ENCODE data around the gene COL11A1. TPM values are rescaled to one million over a fixed set of nuclear protein-coding genes. Genes with fewer than 3 reads are reported as not detected.
A peak's percentile ranks its signal among the peaks of the same experiment; 100 is the strongest.

The COL11A1 gene
- total and polyA plus RNA-seq, 12 donors: 0.27 to 61.9 (median 2.5) TPM

DNA sequence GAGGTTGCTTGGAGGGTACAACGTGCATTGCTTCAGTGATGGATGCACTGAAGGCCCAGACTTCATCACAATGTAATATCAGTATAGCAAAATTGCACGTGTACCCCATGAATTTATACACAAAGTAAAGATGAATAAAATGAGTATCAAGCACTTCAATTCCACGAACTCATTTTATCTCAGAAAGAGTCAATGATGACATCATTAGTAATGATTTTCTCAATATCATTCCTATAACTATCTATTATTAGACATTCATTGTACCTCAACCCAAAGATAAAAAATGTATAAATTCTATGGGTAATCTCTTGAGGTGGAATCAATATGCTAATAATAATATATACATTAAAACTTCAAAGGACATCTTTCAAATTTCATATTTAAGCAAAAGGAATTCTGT is 208.4 kb downstream of the COL11A1 start:
- 77 to 85% (median 80%) methylated on average over 3 of the region's 3 CpGs for WGBS, 4 donors
- no peaks in the 10 kb centered on the region for H3K27me3 ChIP-seq
- TF ChIP-seq, protein P1, sequence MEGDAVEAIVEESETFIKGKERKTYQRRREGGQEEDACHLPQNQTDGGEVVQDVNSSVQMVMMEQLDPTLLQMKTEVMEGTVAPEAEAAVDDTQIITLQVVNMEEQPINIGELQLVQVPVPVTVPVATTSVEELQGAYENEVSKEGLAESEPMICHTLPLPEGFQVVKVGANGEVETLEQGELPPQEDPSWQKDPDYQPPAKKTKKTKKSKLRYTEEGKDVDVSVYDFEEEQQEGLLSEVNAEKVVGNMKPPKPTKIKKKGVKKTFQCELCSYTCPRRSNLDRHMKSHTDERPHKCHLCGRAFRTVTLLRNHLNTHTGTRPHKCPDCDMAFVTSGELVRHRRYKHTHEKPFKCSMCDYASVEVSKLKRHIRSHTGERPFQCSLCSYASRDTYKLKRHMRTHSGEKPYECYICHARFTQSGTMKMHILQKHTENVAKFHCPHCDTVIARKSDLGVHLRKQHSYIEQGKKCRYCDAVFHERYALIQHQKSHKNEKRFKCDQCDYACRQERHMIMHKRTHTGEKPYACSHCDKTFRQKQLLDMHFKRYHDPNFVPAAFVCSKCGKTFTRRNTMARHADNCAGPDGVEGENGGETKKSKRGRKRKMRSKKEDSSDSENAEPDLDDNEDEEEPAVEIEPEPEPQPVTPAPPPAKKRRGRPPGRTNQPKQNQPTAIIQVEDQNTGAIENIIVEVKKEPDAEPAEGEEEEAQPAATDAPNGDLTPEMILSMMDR (IDR thresholded peaks at IDR 0.05): no peak
- no peak for TF ChIP-seq POLR2A (IDR thresholded peaks at IDR 0.05)
- no peaks in the 10 kb centered on the region for H3K9me3 ChIP-seq (replicated peaks in 1 of 3)
- no peak for DNase-seq
- H3K4me1 ChIP-seq (replicated peaks in 1 of 2): no peaks in the 10 kb centered on the region
- no peak overlapping the region for H3K4me3 ChIP-seq
- no peak overlapping the region for H3K27ac ChIP-seq
- intact Hi-C loops (cut with DNase I): no loop called here
- H3K36me3 ChIP-seq (replicated peaks in 1 of 2): no peaks in the 10 kb centered on the region

- DNase-seq: no peak
- Histone ChIP-seq H3K9me3 (replicated peaks in 1 of 3) (no peaks in the 10 kb centered on the region), H3K27me3 (no peaks in the 10 kb centered on the region), H3K4me3 (peak overlapping the region in 1 of 4 donors; percentile 2), H3K36me3 (replicated peaks in 1 of 2) (no peaks in the 10 kb centered on the region), H3K27ac (peak overlapping the region in 2 of 5 donors; percentile 36 to 48), H3K4me1 (replicated peaks in 1 of 2) (peaks cover 0 to 4% of the 10 kb centered on the region in 2 donors)
- 24 to 29% (median 25%) methylated on average over 3 of the region's 3 CpGs for WGBS, 4 donors
- TF ChIP-seq, protein P1 (IDR thresholded peaks at IDR 0.05): no peak
- no peak for TF ChIP-seq POLR2A (IDR thresholded peaks at IDR 0.05)
- intact Hi-C loops (cut with DNase I): no loop called here
These were observed 210.8 kb downstream of the COL11A1 start for GRCh38 chr1:102897557-102897956.

DNA sequence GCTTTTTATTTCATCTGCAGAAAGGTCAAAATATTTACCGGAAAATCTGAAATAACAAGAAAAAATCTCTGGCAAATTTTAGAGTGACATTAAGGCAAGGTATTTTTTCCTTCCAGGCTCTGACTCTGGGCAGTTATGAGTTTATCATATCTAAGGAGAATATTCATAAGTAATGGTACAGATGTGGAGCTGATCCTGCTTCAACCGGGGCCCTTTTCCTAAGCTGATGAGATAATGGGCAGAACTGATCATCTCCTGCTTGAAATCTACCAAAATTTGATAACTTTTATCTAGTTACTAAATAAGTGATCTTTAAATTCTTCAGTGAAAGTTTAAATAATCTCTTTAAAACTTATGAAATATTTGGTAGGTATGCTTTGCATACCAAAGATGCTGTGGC is 211.6 kb downstream of the COL11A1 start:
- Histone ChIP-seq H3K4me1 (replicated peaks in 1 of 2) (peaks cover 0 to 9% of the 10 kb centered on the region in 2 donors), H3K4me3 (no peak overlapping the region), H3K27me3 (no peaks in the 10 kb centered on the region), H3K27ac (no peak overlapping the region), H3K36me3 (replicated peaks in 1 of 2) (no peaks in the 10 kb centered on the region), H3K9me3 (replicated peaks in 1 of 3) (no peaks in the 10 kb centered on the region)
- intact Hi-C loops (cut with DNase I): no loop called here
- 71 to 98% (median 94%) methylated on average over 2 of the region's 2 CpGs for WGBS, 4 donors
- no peak for DNase-seq
- no peak for TF ChIP-seq POLR2A (IDR thresholded peaks at IDR 0.05)
- TF ChIP-seq, protein P1 (IDR thresholded peaks at IDR 0.05): no peak

GRCh38 chr1:102896286-102896685 is 212.0 kb downstream of the COL11A1 start:
- TF ChIP-seq, protein P1 (IDR thresholded peaks at IDR 0.05): no peak
- TF ChIP-seq POLR2A (IDR thresholded peaks at IDR 0.05): no peak
- DNase-seq: no peak
- H3K27me3 ChIP-seq: no peaks in the 10 kb centered on the region
- H3K4me3 ChIP-seq: no peak overlapping the region
- 86 to 95% (median 93%) methylated on average over 5 of the region's 5 CpGs for WGBS, 4 donors
- intact Hi-C loops (cut with DNase I): no loop called here
- no peaks in the 10 kb centered on the region for H3K9me3 ChIP-seq (replicated peaks in 1 of 3)
- H3K36me3 ChIP-seq (replicated peaks in 1 of 2): no peaks in the 10 kb centered on the region
- H3K27ac ChIP-seq: no peak overlapping the region
- peaks cover 0 to 9% of the 10 kb centered on the region in 2 donors for H3K4me1 ChIP-seq (replicated peaks in 1 of 2)

Measured in adrenal gland (tissue), 12 donors.